DOHH2 (cell line): ENCODE results near the gene DHRS4.
"Not testable (repeated sequence)": the region's sequence is repeated elsewhere in the genome, so short reads cannot be mapped to it uniquely, and the experiment has no call there.

Experiments used
- CTCF ChIP-seq: fragments of 200-600 bp; sonication (generic); IDR thresholded peaks from one replicate; pipeline ENCODE4 v1.5.1; 2014; ENCODE audit warnings: antibody characterized with exemption, mild to moderate bottlenecking, low read depth, low read length; ENCODE audit not compliant: poor library complexity, severe bottlenecking
- EZH2phosphoT487 ChIP-seq: fragments of 200-600 bp; sonication (generic); IDR thresholded peaks from 2 replicates; pipeline ENCODE4 v1.6.1; 2017; ENCODE audit warnings: borderline replicate concordance, mild to moderate bottlenecking, antibody characterized with exemption, low read length, moderate library complexity, mixed read lengths

DNA sequence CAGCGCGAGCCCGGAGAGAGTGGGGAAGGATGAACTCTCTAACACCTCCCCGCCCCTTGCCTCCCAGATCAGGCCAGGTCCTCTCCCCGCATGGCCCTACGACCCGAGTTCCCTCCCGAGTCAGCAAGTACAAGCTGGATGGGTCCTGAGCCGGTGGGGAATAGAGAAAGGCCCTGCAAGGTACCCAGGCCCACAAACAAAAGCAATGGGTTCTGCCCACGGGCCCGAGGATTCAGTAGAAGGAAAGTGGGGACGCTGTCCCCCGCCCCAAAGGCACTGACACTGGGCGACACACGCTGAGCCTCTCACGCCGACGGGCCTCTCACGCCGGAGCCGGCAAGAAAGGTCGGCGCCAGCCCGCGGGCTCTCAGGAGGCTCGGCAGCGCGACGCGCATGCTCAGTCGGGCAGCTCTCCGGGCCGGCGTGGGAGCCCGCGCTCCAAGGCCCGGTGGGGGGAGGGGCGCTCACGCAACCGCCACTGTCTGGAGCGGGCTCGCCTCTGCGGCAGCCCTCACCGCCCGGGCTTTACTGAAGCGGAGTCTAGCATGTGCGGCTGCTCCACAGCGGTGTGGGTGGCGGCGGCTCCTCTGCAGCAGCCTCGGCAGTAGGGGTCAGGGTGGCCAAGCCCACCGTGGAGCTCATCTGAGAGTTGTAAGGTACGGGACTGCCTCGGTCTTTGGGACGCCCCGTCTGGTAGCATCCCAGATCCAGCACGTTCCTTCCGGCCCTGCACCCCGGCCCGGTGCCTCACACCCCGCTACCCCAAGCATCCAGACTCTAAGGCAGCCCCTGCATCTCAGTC is 16.1 kb downstream of the DHRS4 start:
- TF ChIP-seq CTCF, EZH2phosphoT487: not testable (repeated sequence)
